ENCODE measurements around the gene PRUNE2.

DNA sequence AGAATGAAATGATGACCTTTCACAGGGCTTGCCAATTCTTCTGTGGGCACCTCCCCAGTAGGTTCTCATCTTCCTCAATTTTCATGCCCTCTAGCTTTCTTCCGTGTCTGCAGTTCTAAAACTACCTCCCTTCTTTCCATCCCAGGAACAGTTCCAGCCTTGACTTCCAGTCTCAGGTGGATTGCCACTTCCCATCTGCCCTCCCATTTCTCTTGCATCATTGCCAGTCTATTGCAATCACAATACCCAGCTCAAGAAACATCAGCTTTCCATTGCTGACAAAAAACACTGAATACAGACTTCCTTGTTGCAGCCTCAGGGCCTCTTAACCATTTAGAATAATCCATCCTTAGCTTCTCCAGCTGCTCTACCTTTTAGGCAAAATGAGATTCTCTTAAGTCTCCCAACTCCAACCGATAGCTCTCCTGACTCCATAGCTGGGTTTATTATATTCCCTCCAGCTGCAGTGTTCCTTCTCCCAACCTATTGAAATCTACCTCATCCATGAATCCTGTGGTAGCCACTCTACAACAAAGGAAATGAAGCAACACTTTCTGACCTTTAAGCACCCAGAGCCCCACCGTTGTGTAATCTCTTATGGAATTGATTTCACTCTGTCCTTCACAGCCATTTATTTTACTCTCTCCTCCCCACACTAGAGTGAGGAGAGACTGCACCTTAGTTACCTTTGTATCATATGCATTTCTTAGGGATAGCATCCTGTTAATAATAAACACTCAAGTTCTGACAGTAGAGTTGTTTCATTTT, 217.3 kb downstream of the PRUNE2 start:
- TF ChIP-seq EZH2 (IDR thresholded peaks at IDR 0.05; ENCODE audit: low read length): no peak
- TF ChIP-seq, protein P1, sequence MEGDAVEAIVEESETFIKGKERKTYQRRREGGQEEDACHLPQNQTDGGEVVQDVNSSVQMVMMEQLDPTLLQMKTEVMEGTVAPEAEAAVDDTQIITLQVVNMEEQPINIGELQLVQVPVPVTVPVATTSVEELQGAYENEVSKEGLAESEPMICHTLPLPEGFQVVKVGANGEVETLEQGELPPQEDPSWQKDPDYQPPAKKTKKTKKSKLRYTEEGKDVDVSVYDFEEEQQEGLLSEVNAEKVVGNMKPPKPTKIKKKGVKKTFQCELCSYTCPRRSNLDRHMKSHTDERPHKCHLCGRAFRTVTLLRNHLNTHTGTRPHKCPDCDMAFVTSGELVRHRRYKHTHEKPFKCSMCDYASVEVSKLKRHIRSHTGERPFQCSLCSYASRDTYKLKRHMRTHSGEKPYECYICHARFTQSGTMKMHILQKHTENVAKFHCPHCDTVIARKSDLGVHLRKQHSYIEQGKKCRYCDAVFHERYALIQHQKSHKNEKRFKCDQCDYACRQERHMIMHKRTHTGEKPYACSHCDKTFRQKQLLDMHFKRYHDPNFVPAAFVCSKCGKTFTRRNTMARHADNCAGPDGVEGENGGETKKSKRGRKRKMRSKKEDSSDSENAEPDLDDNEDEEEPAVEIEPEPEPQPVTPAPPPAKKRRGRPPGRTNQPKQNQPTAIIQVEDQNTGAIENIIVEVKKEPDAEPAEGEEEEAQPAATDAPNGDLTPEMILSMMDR (optimal IDR thresholded peaks at IDR 0.05 in 1 of 3, IDR thresholded peaks at IDR 0.05 in 1 of 3, conservative IDR thresholded peaks at IDR 0.05 in 1 of 3; ENCODE audit: extremely low read depth in 1 of 3, insufficient read depth in 2 of 3, low read length in 3 of 3): no peak

Data from keratinocyte (primary cell).